HL-60 (cell line): ENCODE results near the gene SLC10A7.
"Not testable (repeated sequence)": the region's sequence is repeated elsewhere in the genome, so short reads cannot be mapped to it uniquely, and the experiment has no call there.

Experiments used
- DNase-seq, 2 experiments: peaks; one replicate each; pipeline ENCODE4 v3.0.0-alpha.2; 2010 to 2020; ENCODE audit warnings: low read depth in 1 of 2, low spot score in 1 of 2
- H3K27ac ChIP-seq: fragments of 250-450 bp; sonication (Bioruptor Pico); replicated peaks from 2 replicates; pipeline ENCODE4 v1.5.1; 2020; ENCODE audit warnings: mild to moderate bottlenecking, moderate library complexity
- H3K27me3 ChIP-seq: fragments of 250-450 bp; sonication (Bioruptor Pico); 2 replicates; pipeline ENCODE4 v1.5.1; 2021; ENCODE audit warnings: mild to moderate bottlenecking, moderate library complexity; ENCODE audit not compliant: insufficient read depth, poor library complexity, severe bottlenecking
- H3K4me3 ChIP-seq: replicated peaks from 2 replicates; pipeline ENCODE4 v1.5.1; 2011; ENCODE audit warnings: mild to moderate bottlenecking, control low read depth, low read length; ENCODE audit not compliant: insufficient read depth
- GABPA ChIP-seq: IDR thresholded peaks from 2 replicates; pipeline ENCODE4 v1.6.1; 2012; ENCODE audit warnings: low read depth
- POLR2AphosphoS5 ChIP-seq: IDR thresholded peaks from 2 replicates; pipeline ENCODE4 v1.6.1; 2012; ENCODE audit warnings: low read depth
- SPI1 ChIP-seq: IDR thresholded peaks from 2 replicates; pipeline ENCODE4 v1.6.1; 2012; ENCODE audit warnings: low read depth, mild to moderate bottlenecking, borderline replicate concordance
- TF ChIP-seq, protein P1 (sequence below): IDR thresholded peaks from 2 replicates; pipeline ENCODE4 v1.6.1; 2012; ENCODE audit warnings: low read depth; ENCODE audit not compliant: insufficient replicate concordance
- TF ChIP-seq, protein P2 (sequence below): IDR thresholded peaks from one replicate; pipeline ENCODE4 v1.5.1; 2011; ENCODE audit warnings: low read length, control low read depth, inconsistent platforms; ENCODE audit not compliant: insufficient read depth

SLC10A7 gene

GRCh38 chr4:146369446-146369845 lies 152.3 kb downstream of the SLC10A7 start:
- Histone ChIP-seq H3K27ac (no peak overlapping the region), H3K4me3 (no peak overlapping the region), H3K27me3 (no peaks in the 10 kb centered on the region)
- TF ChIP-seq POLR2AphosphoS5 (no peak), SPI1 (no peak), GABPA (no peak)
- TF ChIP-seq, protein P1, sequence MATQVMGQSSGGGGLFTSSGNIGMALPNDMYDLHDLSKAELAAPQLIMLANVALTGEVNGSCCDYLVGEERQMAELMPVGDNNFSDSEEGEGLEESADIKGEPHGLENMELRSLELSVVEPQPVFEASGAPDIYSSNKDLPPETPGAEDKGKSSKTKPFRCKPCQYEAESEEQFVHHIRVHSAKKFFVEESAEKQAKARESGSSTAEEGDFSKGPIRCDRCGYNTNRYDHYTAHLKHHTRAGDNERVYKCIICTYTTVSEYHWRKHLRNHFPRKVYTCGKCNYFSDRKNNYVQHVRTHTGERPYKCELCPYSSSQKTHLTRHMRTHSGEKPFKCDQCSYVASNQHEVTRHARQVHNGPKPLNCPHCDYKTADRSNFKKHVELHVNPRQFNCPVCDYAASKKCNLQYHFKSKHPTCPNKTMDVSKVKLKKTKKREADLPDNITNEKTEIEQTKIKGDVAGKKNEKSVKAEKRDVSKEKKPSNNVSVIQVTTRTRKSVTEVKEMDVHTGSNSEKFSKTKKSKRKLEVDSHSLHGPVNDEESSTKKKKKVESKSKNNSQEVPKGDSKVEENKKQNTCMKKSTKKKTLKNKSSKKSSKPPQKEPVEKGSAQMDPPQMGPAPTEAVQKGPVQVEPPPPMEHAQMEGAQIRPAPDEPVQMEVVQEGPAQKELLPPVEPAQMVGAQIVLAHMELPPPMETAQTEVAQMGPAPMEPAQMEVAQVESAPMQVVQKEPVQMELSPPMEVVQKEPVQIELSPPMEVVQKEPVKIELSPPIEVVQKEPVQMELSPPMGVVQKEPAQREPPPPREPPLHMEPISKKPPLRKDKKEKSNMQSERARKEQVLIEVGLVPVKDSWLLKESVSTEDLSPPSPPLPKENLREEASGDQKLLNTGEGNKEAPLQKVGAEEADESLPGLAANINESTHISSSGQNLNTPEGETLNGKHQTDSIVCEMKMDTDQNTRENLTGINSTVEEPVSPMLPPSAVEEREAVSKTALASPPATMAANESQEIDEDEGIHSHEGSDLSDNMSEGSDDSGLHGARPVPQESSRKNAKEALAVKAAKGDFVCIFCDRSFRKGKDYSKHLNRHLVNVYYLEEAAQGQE: no peak
- TF ChIP-seq, protein P2, sequence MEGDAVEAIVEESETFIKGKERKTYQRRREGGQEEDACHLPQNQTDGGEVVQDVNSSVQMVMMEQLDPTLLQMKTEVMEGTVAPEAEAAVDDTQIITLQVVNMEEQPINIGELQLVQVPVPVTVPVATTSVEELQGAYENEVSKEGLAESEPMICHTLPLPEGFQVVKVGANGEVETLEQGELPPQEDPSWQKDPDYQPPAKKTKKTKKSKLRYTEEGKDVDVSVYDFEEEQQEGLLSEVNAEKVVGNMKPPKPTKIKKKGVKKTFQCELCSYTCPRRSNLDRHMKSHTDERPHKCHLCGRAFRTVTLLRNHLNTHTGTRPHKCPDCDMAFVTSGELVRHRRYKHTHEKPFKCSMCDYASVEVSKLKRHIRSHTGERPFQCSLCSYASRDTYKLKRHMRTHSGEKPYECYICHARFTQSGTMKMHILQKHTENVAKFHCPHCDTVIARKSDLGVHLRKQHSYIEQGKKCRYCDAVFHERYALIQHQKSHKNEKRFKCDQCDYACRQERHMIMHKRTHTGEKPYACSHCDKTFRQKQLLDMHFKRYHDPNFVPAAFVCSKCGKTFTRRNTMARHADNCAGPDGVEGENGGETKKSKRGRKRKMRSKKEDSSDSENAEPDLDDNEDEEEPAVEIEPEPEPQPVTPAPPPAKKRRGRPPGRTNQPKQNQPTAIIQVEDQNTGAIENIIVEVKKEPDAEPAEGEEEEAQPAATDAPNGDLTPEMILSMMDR: no peak
- DNase-seq: no peak

DNA sequence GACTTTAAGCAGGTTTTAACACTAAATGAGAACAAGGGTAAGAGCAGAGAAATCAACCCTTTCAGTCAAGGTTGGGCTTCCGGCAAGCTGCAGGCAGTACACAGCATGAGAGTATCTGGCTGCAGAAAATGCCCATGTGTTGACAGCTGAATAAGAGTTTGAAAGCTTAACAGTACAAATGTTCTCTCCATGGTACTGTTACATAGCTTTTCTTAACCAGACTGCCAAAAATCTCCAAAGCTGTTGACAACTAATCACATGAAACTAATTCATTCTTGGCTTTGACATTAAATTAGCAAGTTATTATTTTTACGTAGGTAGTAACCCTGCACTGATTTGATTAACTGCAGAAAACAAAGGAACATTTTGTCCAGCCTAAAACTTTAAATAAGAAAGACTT lies 153.5 kb downstream of the SLC10A7 start:
- Histone ChIP-seq H3K27ac (no peak overlapping the region), H3K4me3 (no peak overlapping the region), H3K27me3 (no peaks in the 10 kb centered on the region)
- TF ChIP-seq, protein P2: no peak
- TF ChIP-seq GABPA (no peak), SPI1 (no peak), POLR2AphosphoS5 (no peak)
- TF ChIP-seq, protein P1: no peak
- DNase-seq: no peak

GRCh38 chr4:146367347-146367746 lies 154.4 kb downstream of the SLC10A7 start:
- TF ChIP-seq GABPA: no peak
- TF ChIP-seq, protein P1: no peak
- no peak for TF ChIP-seq SPI1
- TF ChIP-seq POLR2AphosphoS5: no peak
- no peak overlapping the region for H3K27ac ChIP-seq

GRCh38 chr4:146359771-146360170 lies 162.0 kb downstream of the SLC10A7 start:
- Histone ChIP-seq H3K27ac (no peak overlapping the region), H3K4me3 (no peak overlapping the region), H3K27me3 (no peaks in the 10 kb centered on the region)
- TF ChIP-seq, protein P2: no peak
- TF ChIP-seq, protein P1: no peak
- TF ChIP-seq GABPA (no peak), SPI1 (no peak), POLR2AphosphoS5 (no peak)
- no peak for DNase-seq

More at GRCh38 chr4:146367347-146367746, 154.4 kb downstream of the SLC10A7 start:
- Histone ChIP-seq H3K27me3 (no peaks in the 10 kb centered on the region), H3K4me3 (no peak overlapping the region)
- no peak for DNase-seq

- DNase-seq, H3K4me3 ChIP-seq, H3K27ac ChIP-seq, H3K27me3 ChIP-seq: not testable (repeated sequence)
Measured at GRCh38 chr4:146350114-146350513, 171.6 kb downstream of the SLC10A7 start.
